GM08714 (cell line): ENCODE results near the gene HTR1B.

Experiments used
- H3K4me3 ChIP-seq: fragments of 200-500 bp; sonication (Bioruptor generic); 2 replicates; pipeline ENCODE4 v1.5.1; 2014; ENCODE audit warnings: mild to moderate bottlenecking, low read length, inconsistent platforms
- ZNF274 ChIP-seq: IDR thresholded peaks from 2 replicates; pipeline ENCODE4 v1.6.1; 2012; ENCODE audit warnings: mild to moderate bottlenecking, low read depth, low read length

Gene HTR1B, protein sequence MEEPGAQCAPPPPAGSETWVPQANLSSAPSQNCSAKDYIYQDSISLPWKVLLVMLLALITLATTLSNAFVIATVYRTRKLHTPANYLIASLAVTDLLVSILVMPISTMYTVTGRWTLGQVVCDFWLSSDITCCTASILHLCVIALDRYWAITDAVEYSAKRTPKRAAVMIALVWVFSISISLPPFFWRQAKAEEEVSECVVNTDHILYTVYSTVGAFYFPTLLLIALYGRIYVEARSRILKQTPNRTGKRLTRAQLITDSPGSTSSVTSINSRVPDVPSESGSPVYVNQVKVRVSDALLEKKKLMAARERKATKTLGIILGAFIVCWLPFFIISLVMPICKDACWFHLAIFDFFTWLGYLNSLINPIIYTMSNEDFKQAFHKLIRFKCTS

DNA sequence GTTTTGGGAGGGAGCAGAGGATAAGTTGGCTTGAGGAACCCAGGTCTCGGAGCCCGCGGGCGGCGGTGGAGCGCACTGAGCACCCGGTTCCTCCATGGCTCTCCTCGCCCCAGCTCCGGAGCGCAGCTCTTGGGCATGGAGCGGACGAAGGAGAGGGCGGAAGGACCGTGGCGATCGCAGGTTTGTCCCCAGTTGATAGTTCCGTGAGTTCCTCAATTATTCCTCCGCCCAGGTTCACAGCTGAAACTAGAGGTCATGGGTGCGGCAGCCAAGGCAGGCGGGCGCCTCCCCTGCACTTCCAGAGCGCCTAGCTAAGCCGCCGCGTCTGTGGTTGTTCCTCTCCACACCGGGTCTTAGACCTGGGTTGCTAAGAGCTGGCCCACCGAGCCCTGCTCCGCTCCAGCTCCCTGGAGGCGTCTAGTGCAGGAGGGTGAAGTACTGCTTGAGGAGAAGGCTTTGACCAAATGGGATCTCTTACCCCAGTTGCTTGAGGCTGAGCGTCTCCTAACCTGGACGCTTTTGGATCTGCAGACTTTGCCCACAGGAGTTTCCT lies at the start of gene HTR1B:
TSS of gene HTR1B (minus strand) at position 184 of the 553 bp plus-strand sequence. CDS start at position 96, 88 bp downstream.
- no peak within 1 kb of the TSS for H3K4me3 ChIP-seq
- no peak for TF ChIP-seq ZNF274

DNA sequence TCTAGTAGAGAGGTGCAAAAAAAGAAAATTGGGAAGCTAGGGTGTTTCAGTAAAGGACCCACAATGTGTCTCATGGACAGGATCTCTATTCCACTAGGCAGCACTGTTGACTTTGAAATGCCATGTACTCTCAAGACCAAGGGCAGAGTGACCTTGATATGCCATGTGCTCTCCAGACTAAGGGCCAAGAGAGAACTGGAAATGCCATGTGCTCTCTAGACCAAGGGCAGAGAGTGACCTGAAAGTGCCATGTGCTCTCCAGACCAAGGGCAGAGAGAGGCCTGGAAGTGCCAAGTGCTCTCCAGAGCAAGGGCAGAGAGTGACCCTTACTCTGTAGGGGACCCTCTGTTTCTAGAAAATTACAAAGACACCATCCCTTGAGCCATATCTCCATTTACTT lies 49.3 kb upstream of the HTR1B start:
- no peak overlapping the region for H3K4me3 ChIP-seq
- no peak for TF ChIP-seq ZNF274

DNA sequence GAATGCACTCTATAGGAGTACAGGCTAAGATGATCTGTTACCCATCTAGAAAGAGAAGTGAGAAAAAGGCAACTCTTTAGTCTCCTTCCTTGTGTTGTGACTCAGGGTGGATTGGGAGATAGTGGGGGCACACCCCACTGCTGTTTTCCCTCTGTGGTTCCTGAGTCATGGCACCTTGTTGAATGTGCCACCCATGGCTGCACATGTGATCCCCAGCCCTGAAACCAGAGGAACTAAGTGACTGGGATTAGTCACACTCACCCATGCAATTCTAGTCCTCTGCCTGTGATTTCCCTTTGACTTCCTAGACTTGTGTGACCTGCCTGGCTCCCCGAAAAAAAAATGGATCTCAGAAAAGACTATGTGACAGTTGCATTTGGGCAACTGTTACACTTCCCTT lies 48.6 kb upstream of the HTR1B start:
- TF ChIP-seq ZNF274, result no peak

DNA sequence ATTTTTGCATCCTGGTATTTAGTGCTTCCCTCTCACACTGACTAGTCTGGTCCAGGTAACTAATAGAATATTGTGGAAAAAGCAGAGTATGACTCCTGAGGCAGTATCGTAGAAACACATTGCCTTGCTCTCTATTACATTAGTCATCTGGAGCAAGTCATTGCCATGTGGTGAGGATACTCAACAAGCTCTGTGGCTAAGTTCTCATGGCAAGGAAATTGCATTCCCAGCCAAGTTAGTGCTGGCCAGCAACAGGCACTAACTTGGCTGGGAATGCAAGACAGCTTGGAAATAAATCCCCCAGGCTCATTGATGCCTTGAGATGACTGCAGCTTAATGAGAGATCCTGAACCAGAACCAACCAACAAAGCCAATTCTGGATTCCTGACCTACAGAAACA lies 39.7 kb upstream of the HTR1B start:
- H3K4me3 ChIP-seq, result no peak overlapping the region
- no peak for TF ChIP-seq ZNF274

More for the DNA sequence above, 48.6 kb upstream of the HTR1B start:
- no peak overlapping the region for H3K4me3 ChIP-seq

DNA sequence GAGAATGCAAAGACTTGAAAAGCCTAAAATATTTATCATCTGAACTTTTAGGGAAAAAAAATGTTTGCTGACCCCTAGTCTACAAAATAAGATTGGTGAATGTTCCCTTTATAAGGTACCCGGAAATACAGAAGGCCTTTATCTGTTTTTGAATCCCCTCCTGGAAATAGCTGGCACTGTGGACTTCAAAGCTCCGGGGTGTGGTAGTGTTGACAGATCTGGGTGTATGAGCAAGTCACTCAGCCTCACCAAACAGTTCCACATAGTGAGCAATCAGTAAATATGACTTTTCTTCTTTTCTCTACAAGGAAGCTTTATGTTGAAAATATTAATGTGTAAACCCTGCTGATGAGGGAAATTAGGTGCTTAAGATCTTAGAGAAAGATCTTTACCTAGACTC lies 29.2 kb upstream of the HTR1B start:
- TF ChIP-seq ZNF274, result no peak
- no peak overlapping the region for H3K4me3 ChIP-seq

DNA sequence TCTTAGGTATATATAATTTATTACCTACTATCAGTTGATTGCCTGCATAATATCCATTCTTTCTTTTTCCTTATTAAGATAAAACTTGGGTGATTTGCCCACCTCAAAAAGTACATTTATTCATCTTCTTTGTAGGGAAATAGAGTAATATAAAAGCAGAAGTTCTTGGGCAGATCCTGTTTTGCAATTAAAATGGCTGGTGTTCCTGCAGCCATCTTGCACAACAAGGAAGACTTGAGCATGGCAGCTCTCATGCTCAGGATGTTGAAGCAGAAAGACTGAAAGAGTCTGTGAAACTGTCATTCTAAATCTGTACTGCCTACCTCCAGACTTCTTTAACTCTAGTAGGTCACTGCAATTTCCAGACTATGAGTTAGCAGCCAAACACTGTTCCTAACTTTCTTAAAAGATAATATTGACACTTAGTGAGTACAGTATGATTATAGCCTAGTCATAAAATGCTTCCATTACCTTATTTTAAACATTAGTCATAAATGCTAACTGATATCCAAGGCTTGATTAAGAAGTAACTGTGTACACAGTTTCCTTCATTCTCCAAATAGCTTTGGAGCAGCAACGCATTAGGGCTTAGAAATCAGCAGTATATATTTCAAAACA lies 24.6 kb upstream of the HTR1B start:
- TF ChIP-seq ZNF274, result no peak
- no peak overlapping the region for H3K4me3 ChIP-seq

DNA sequence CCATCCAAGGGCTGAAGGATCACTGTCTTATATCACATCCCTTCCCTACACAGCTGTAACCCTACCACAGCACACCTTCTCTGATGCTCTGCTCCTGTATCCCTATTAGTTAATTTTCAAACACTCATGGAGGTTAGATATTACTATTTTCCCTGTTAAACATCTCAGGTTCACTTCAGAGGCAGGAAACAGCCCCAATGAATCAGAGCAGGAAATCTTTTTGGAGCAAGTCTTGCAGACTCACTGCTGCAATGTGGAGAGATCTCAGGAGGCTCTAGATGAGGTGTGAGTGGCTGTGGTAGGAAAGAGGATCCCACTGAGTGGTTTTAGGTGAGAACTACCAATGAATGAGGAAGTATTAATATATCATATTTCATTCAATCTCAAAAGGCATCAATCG lies 19.7 kb upstream of the HTR1B start:
- TF ChIP-seq ZNF274, result no peak
- H3K4me3 ChIP-seq, result no peak overlapping the region

DNA sequence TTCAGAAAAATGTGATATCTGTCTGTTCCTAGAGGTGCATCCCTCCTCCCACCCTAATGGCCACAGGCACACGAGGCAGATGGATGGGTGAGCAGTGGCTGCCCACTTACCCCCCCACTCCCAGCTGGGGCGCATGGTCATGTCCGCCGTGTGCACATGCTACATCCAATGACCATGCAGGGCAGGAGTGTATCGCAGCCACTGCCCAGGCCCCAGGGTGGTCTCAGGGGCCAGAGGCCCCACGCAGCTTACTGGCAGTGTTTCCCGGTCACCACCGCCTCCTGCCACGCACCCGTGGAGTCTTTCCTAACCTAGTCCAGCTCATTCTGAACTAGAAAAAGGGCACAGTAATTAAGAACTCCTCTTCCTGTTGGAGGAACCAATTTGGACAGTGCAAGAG lies 11.7 kb upstream of the HTR1B start:
- H3K4me3 ChIP-seq, result no peak overlapping the region
- TF ChIP-seq ZNF274, result no peak

DNA sequence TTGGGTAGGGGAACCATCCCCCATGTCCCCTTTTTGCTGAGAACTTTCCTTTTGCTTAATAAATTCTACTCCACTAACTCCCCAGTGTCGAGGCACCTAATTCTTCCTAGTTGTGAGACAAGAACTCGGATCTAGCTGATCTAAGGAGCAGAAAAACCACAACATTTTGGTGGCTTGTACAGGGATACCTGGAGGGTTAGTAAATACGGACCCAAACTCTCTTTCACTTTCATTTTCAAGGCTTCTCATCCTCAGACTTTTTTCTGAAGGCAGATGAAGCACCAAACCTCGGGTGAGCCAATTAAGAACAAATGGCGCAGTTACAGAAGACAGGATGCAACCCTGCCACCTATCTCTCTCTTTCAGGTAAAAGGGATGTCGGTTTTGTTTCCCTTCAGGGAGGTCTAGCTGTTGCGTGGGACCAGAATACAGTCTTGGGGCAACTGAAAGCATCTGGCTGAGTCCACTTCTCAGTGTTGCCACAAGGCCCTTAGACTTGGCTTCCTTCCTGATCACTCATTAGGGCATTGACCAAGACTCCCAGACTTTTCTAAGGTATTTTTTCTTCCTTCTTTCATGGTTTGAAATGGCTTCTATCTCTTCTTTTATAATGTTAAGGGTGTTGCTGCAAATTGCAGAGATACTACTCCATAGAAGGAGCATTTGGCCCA lies 11.1 kb upstream of the HTR1B start:
- H3K4me3 ChIP-seq, result peak overlapping the region; percentile 15; the same call in 1 of the 2 replicates
- no peak for TF ChIP-seq ZNF274

DNA sequence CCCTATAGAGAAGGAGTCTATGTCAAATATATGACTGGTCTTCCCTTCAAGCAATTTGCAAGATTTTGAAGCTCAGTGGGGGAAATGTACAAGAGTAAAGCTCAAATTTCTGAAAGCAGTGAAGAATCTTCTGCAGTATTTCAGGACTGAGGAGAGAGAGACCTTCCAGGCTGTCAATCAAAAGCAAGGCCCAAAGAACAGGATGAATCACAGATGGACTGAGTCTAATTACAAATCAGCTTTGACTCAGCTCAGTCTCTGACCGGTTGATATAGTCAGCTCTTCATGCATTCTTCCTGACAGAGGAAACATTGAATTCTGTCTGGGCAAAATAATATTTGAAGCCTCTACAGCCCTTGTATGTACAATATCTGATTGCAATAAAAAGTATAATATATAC lies 7.7 kb upstream of the HTR1B start:
- TF ChIP-seq ZNF274, result no peak

DNA sequence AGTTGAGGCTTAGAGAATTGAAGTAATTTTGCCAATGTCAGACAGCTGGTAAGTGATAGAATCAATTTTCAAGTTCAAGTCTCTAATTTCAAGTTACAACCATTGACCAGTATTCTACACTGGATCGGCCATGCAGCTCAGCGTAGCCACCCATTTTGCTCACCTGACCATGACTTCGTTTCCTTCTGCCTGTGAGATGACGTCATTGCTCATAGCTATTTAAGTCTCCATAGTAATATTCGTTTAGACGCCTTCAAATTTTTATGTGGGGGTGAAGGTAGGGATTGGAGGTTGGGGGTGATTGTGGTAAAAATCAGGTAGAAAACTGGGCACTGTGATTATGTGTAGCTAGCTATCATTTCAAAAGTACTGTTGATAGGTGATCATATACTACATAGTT lies 5.6 kb upstream of the HTR1B start:
- no peak for TF ChIP-seq ZNF274
- no peak overlapping the region for H3K4me3 ChIP-seq

More for the DNA sequence above, 7.7 kb upstream of the HTR1B start:
- H3K4me3 ChIP-seq, result no peak overlapping the region

DNA sequence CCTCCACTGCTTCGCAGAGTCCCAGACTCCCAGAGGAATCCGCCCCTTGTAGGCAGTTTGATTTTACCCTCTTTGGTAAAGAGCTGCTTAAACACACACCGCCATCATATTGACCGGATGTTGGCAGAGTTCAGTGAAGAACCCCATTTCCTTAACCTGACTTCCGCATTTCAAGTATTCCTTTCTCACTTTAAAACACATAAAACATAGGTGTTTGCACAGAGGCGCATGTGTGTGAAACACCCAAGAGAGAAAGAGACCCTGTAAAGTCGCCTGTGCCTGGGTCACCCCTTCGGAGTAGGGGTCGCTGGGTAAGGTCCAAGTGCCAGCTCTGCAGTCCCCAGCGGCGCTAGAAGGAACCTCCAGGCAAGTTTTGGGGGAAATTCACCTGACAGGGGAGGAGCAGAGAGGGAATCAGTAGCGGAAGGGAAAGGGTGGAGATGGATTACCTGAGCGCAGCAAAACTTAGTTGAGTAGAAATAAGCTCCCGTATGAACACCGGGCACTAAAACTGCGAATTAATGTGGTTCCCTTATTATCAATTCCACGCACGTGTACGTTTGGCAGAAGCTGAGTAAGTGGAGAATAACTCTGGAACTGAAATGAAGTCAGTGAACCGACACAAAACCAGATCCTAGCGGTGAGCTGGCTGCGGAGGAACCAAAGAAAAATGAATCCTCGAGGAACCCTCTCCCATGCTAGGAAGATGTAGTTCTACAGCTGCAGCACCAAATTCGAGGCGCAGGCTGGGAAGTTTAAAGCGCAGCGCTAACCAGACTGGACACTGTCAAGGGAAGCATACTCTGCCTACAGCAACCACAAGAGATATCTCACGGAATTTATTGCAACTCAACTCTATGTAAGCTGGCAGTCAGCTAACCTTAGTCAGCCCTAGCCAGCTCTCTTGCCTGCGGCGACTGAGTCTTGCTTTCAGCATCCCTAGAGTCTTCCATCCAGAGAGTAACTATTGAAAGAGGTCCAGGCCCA lies 3.5 kb upstream of the HTR1B start:
- peak overlapping the region; percentile 69 for H3K4me3 ChIP-seq
- TF ChIP-seq ZNF274, result no peak

DNA sequence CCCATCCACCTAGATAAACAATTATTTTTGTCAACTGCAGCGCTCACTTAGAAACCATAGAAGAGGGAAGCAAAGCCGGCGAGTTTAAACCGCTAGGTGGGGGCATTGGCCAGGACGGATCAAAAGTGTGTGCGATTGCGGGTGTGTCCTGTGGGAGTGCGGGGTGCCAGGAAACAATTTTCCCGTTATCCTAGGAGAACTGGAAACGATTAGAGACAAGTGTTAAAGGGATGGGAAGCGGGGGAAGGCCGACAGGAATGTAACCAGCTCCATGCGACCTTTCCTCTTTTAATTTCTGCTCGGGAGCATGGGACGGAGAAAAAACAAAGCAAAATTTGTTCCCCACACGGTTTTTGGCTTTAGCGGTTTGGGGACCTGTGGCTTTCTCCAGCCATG lies 2.8 kb upstream of the HTR1B start:
- H3K4me3 ChIP-seq, result peak overlapping the region; percentile 69
- TF ChIP-seq ZNF274, result no peak
